Spleen (tissue), 11 donors: ENCODE measurements around the gene USH2A. TPM values are rescaled to one million over a fixed set of nuclear protein-coding genes. Genes with fewer than 3 reads are reported as not detected.

Experiments
- DNase-seq: peaks from one replicate; pipeline ENCODE4 v3.0.0-alpha.2; 2020
- H3K27ac ChIP-seq, 8 donors: fragments of 200-600 bp; sonication (generic) in 7 of 8; 1 replicate in 4 of 8; 2 replicates in 4 of 8; pipeline versions ENCODE4 v1.5.0 to v1.8.0; 2016 to 2021; ENCODE audit warnings: inconsistent platforms in 4 of 8, mild to moderate bottlenecking in 4 of 8, moderate library complexity in 1 of 8
- H3K27me3 ChIP-seq, 7 donors: fragments of 200-600 bp; sonication (generic) in 6 of 7; replicated peaks in 1 of 7; 1 replicate in 4 of 7; 2 replicates in 3 of 7; pipeline versions ENCODE4 v1.5.0 to v1.8.0; 2016 to 2021; ENCODE audit warnings: inconsistent platforms in 3 of 7, mild to moderate bottlenecking in 1 of 7
- H3K36me3 ChIP-seq, 6 donors: fragments of 200-600 bp; sonication (generic) in 5 of 6; 1 replicate in 4 of 6; 2 replicates in 2 of 6; pipeline versions ENCODE4 v1.5.0 to v1.8.0; 2016 to 2021; ENCODE audit warnings: inconsistent platforms in 2 of 6
- H3K4me1 ChIP-seq, 6 donors: fragments of 200-600 bp; sonication (generic) in 5 of 6; 1 replicate in 3 of 6; 2 replicates in 3 of 6; pipeline versions ENCODE4 v1.5.0 to v1.8.0; 2016 to 2021; ENCODE audit warnings: inconsistent platforms in 3 of 6
- H3K4me3 ChIP-seq, 8 donors: fragments of 200-600 bp; sonication (generic) in 7 of 8; 1 replicate in 4 of 8; 2 replicates in 4 of 8; pipeline versions ENCODE4 v1.5.0 to v1.8.0; 2016 to 2021; ENCODE audit warnings: inconsistent platforms in 4 of 8, mild to moderate bottlenecking in 4 of 8, moderate library complexity in 2 of 8
- H3K9me3 ChIP-seq, 8 donors: fragments of 200-600 bp; sonication (generic) in 7 of 8; 1 replicate in 4 of 8; 2 replicates in 4 of 8; pipeline versions ENCODE4 v1.5.0 to v1.8.0; 2016 to 2021; ENCODE audit warnings: inconsistent platforms in 4 of 8
- POLR2A ChIP-seq, 3 donors: fragments of 450-650 bp; IDR thresholded peaks; one replicate each; pipeline ENCODE4 v1.5.1; 2017; ENCODE audit warnings: antibody characterized with exemption in 3 of 3, mild to moderate bottlenecking in 1 of 3
- POLR2AphosphoS5 ChIP-seq, 3 donors: sonication (generic); formaldehyde crosslinking; IDR thresholded peaks; one replicate each; pipeline ENCODE4 v1.5.1; 2017; ENCODE audit warnings: antibody characterized with exemption in 3 of 3
- WGBS, 5 donors: extraction: QIAGEN DNeasy Blood & Tissue Kit in 3 of 5; methylation state at CpG; one replicate each; pipeline versions ENCODE4 v1.1.5 to v1.1.7; 2013 to 2018; 5-methylcytosine and 5-hydroxymethylcytosine counted together
- intact Hi-C: fragments of 100-400 bp; cut with DNase I; formaldehyde crosslinking; loops from one replicate; pipeline ENCODE4 v1.15.0; 2023; ENCODE audit warnings: low total_unique reads
- polyA plus RNA-seq, 3 donors: library from polyadenylated mRNA; stranded (reverse); fragments of 200-250 nt; gene quantifications; one replicate each; pipeline ENCODE4 v1.2.1, GENCODE V29; 2013
- total RNA-seq, 7 donors: library from RNA; depleted of rRNA in 3 of 7; stranded (reverse); fragments of >200 nt in 3 of 7; fragmentation: NEBNext Ultra II Directional in 4 of 7; extraction: Animal tissue kit (Norgen Biotek cat#: 25700) in 4 of 7; gene quantifications; one replicate each; pipeline versions ENCODE4 v1.1.0 to v1.2.1, GENCODE V29; 2016 to 2021
- TF ChIP-seq, protein P1 (sequence below), 11 experiments: fragments of 200-600 bp in 7 of 11; fragments of 450-650 bp in 4 of 11; sonication (generic) in 4 of 11; IDR thresholded peaks in 8 of 11; conservative IDR thresholded peaks in 3 of 11; 1 replicate in 7 of 11; 2 replicates in 4 of 11; pipeline versions ENCODE4 v1.4.0 to v1.8.0; 2016 to 2021; ENCODE audit warnings: antibody characterized with exemption in 11 of 11, inconsistent platforms in 4 of 11, mild to moderate bottlenecking in 1 of 11
- donor health status: healthy with polysubstance abuse.
- donor health status: DM: no; HTN: no; CAD: no; lungs with moderate emphysema.
- donor health status: DM: no; HTN: no; CAD: no.
- donor health status: Bipolar disorder and iron deficiency.
- donor health status: healthy.
- donor health status: DM: no; HTN: no; CAD: no.
- donor health status: DM: yes; HTN: yes; CAD: no.

The USH2A gene
- total and polyA plus RNA-seq, 10 donors, result under 0.01 TPM; not detected in 9

DNA sequence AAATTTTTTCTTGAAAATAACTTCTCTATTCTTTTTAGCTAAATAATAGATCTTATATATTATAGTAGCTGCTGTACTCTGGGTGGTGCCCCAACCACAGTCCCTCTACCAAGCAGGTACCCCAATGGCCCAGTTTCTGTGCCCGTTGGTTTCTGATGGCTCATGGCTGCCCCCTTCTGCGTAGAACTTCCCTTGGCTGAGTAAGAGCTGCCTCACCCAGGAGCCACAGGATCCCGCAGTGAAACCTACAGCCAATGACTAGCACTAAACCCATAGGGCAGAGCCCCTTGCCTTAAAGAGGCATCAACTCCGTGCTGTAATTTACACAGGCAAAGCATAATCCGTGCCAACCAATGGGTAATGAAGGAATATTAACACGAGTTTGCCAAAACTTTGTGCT, 247.5 kb downstream of the USH2A start:
- Histone ChIP-seq H3K4me1 (no peaks in the 10 kb centered on the region), H3K9me3 (no peaks in the 10 kb centered on the region), H3K36me3 (no peaks in the 10 kb centered on the region), H3K4me3 (no peak overlapping the region), H3K27me3 (peaks cover 0 to 2% (median 0%) of the 10 kb centered on the region in 7 donors), H3K27ac (no peak overlapping the region)
- 38 to 45% (median 43%) methylated on average over 6 of the region's 6 CpGs for WGBS, 5 donors
- DNase-seq, result no peak
- intact Hi-C loops, result no loop called here
- TF ChIP-seq POLR2A (IDR thresholded peaks at IDR 0.05), result no peak
- no peak for TF ChIP-seq POLR2AphosphoS5 (IDR thresholded peaks at IDR 0.05)
- TF ChIP-seq, protein P1, sequence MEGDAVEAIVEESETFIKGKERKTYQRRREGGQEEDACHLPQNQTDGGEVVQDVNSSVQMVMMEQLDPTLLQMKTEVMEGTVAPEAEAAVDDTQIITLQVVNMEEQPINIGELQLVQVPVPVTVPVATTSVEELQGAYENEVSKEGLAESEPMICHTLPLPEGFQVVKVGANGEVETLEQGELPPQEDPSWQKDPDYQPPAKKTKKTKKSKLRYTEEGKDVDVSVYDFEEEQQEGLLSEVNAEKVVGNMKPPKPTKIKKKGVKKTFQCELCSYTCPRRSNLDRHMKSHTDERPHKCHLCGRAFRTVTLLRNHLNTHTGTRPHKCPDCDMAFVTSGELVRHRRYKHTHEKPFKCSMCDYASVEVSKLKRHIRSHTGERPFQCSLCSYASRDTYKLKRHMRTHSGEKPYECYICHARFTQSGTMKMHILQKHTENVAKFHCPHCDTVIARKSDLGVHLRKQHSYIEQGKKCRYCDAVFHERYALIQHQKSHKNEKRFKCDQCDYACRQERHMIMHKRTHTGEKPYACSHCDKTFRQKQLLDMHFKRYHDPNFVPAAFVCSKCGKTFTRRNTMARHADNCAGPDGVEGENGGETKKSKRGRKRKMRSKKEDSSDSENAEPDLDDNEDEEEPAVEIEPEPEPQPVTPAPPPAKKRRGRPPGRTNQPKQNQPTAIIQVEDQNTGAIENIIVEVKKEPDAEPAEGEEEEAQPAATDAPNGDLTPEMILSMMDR (IDR thresholded peaks at IDR 0.05 in 8 of 11, conservative IDR thresholded peaks at IDR 0.05 in 3 of 11), result no peak

DNA sequence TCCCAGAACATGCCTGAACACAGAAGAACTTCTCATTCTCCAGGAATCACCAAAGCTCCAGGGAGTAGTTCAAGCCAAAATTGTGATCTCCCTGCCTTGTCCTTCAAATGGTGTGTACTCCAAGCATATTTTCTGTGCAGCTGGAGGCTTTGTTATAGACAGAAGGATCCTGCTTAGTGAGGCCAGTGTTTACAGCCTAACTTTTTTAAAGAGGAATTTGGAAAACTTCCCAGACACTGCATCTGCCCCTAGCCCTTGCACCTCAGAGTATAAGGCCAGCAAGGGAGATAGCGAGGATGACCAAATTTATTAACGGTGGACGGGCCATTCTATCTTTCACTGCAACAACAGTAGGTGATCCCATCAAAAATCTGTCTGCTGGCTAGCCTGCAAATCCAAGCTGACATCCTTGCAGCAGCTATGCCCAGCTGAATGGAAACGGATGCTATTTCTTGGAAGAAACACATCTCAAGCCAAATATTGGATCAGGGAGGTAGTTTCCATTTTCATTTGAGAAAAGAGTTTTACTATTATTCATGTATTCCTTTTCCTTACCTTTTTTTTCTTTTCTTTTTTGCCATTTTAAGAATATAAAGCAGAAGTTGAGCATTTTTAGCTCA, 249.8 kb downstream of the USH2A start:
- Histone ChIP-seq H3K27me3 (peaks cover 0 to 2% (median 0%) of the 10 kb centered on the region in 7 donors), H3K9me3 (no peaks in the 10 kb centered on the region), H3K4me1 (no peaks in the 10 kb centered on the region), H3K36me3 (no peaks in the 10 kb centered on the region), H3K4me3 (no peak overlapping the region), H3K27ac (no peak overlapping the region)
- intact Hi-C loops, result no loop called here
- TF ChIP-seq POLR2A (IDR thresholded peaks at IDR 0.05) (no peak), POLR2AphosphoS5 (IDR thresholded peaks at IDR 0.05) (no peak)
- TF ChIP-seq, protein P1 (IDR thresholded peaks at IDR 0.05 in 8 of 11, conservative IDR thresholded peaks at IDR 0.05 in 3 of 11), result no peak
- no peak for DNase-seq
- 64 to 82% (median 74%) methylated on average over 4 of the region's 4 CpGs for WGBS, 5 donors

GRCh38 chr1:216169351-216169750, 253.9 kb downstream of the USH2A start:
- DNase-seq, result no peak
- H3K4me3 ChIP-seq, result no peak overlapping the region
- peaks cover 0 to 4% (median 0%) of the 10 kb centered on the region in 8 donors for H3K9me3 ChIP-seq
- no peaks in the 10 kb centered on the region for H3K4me1 ChIP-seq
- intact Hi-C loops, result no loop called here
- H3K36me3 ChIP-seq, result no peaks in the 10 kb centered on the region
- peaks cover 0 to 2% (median 0%) of the 10 kb centered on the region in 7 donors for H3K27me3 ChIP-seq
- 63 to 85% (median 82%) methylated on average over 1 of the region's 1 CpG for WGBS, 5 donors
- TF ChIP-seq, protein P1 (IDR thresholded peaks at IDR 0.05 in 8 of 11, conservative IDR thresholded peaks at IDR 0.05 in 3 of 11), result no peak
- no peak for TF ChIP-seq POLR2AphosphoS5 (IDR thresholded peaks at IDR 0.05)
- TF ChIP-seq POLR2A (IDR thresholded peaks at IDR 0.05), result no peak
- H3K27ac ChIP-seq, result no peak overlapping the region

DNA sequence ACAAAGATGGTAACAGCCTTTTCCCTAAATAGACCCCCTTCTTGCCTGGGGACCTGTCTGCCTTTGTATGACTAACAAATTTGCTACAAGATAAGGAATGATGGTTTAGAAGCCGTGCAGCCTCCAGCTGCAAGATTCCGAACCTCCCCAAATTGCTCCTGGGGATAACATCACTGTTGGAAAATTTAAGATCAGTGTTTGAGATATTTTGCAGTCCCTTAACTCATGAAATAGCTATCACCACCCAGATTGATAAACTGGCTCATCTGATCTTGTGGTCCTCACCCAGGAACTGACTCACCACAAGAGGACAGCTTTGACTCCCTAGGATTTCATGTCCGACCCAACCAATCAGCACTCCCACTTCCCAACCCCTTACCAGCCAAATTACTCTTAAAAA, 254.7 kb downstream of the USH2A start:
- H3K27me3 ChIP-seq, result peaks cover 0 to under 1% (median 0%) of the 10 kb centered on the region in 7 donors
- 69 to 89% (median 81%) methylated on average over 3 of the region's 3 CpGs for WGBS, 5 donors
- no peak overlapping the region for H3K27ac ChIP-seq
- no peaks in the 10 kb centered on the region for H3K36me3 ChIP-seq
- intact Hi-C loops, result no loop called here
- H3K9me3 ChIP-seq, result peaks cover 0 to 4% (median 0%) of the 10 kb centered on the region in 8 donors
- no peak for DNase-seq
- TF ChIP-seq, protein P1 (IDR thresholded peaks at IDR 0.05 in 8 of 11, conservative IDR thresholded peaks at IDR 0.05 in 3 of 11), result no peak
- TF ChIP-seq POLR2AphosphoS5 (IDR thresholded peaks at IDR 0.05) (no peak), POLR2A (IDR thresholded peaks at IDR 0.05) (no peak)
- no peaks in the 10 kb centered on the region for H3K4me1 ChIP-seq
- no peak overlapping the region for H3K4me3 ChIP-seq
